ENCODE data around the gene IL34. TPM values are rescaled to one million over a fixed set of nuclear protein-coding genes. Genes with fewer than 3 reads are reported as not detected.

The IL34 gene
- total RNA-seq, 2 experiments from 2014 or later = not detected

DNA sequence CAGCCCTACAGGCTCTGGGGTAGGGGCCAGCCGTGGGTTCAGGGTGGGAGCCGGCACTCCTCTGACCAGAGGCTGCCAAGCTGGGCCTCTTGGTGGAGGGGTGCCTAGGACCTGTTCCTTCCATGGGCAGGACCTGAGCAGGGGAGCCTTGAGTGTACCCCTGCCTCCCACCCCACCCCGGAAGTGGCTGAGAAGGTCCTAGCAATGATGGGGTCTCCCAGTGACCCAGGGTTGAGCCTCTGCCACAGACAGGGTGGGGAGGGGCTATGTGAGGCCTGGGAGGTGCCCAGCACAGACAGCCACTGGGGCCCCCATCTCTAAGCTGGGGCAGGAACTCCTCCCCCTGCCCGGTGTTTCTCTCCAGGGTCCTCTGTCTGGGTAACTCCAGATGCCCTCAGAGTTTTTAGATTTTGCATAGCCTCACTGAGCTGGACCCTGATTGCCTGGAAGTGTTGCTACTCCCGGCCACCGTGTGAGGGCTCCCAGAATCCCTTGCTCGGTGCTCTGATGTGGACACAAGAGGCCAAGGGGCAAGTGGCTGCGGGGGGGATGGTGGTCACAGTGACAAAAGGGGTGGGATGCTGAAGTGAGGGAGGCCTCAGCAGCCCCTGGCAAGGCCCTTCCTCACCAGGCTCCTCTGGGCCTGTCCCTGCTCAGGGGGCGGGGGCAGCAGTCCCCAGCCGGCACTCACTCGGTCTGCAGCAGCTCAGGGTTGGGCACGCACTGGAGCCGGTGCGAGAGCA, 45.9 kb downstream of the IL34 start:
- intact Hi-C loops (cut with micrococcal nuclease; ENCODE audit: unreplicated experiment) = no loop called here
- POLR2A ChIA-PET = no interaction called here
- TF ChIP-seq, protein P1, sequence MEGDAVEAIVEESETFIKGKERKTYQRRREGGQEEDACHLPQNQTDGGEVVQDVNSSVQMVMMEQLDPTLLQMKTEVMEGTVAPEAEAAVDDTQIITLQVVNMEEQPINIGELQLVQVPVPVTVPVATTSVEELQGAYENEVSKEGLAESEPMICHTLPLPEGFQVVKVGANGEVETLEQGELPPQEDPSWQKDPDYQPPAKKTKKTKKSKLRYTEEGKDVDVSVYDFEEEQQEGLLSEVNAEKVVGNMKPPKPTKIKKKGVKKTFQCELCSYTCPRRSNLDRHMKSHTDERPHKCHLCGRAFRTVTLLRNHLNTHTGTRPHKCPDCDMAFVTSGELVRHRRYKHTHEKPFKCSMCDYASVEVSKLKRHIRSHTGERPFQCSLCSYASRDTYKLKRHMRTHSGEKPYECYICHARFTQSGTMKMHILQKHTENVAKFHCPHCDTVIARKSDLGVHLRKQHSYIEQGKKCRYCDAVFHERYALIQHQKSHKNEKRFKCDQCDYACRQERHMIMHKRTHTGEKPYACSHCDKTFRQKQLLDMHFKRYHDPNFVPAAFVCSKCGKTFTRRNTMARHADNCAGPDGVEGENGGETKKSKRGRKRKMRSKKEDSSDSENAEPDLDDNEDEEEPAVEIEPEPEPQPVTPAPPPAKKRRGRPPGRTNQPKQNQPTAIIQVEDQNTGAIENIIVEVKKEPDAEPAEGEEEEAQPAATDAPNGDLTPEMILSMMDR (conservative IDR thresholded peaks at IDR 0.05; ENCODE audit: low read length) = no peak
- TF ChIP-seq EZH2phosphoT487 (IDR thresholded peaks at IDR 0.05; ENCODE audit: borderline replicate concordance, low read depth, low read length) = no peak
- no peaks in the 10 kb centered on the region for H3K9me3 ChIP-seq (ENCODE audit: low read length)
- H3K4me1 ChIP-seq (ENCODE audit: insufficient read depth, low read length, poor library complexity, severe bottlenecking) = peaks cover 6% of the 10 kb centered on the region
- H3K36me3 ChIP-seq (ENCODE audit: insufficient read depth, low read length) = no peaks in the 10 kb centered on the region; the same call in 1 of the 2 replicates
- BruUV-seq (replicated peaks) = no TSS peak
- no peak overlapping the region for H2AFZ ChIP-seq (ENCODE audit: low read length)
- no peaks in the 10 kb centered on the region for H3K9me2 ChIP-seq (ENCODE audit: insufficient read depth, low read length)
- CTCF ChIA-PET (ENCODE audit: unreplicated experiment) = no interaction called here
- DNase-seq (ENCODE audit: low spot score) = no peak
- no peak overlapping the region for H3K4me3 ChIP-seq (ENCODE audit: low read depth, low read length, poor library complexity, severe bottlenecking)
- no peak overlapping the region for H3K4me2 ChIP-seq (ENCODE audit: low read length)
- H4K20me1 ChIP-seq (ENCODE audit: insufficient read depth, low read length) = no peaks in the 10 kb centered on the region
- no peaks in the 10 kb centered on the region for H3K79me2 ChIP-seq (ENCODE audit: insufficient read depth, low read depth, low read length)
- H3K27ac ChIP-seq (ENCODE audit: low read depth, low read length, poor library complexity, severe bottlenecking) = no peak overlapping the region

DNA sequence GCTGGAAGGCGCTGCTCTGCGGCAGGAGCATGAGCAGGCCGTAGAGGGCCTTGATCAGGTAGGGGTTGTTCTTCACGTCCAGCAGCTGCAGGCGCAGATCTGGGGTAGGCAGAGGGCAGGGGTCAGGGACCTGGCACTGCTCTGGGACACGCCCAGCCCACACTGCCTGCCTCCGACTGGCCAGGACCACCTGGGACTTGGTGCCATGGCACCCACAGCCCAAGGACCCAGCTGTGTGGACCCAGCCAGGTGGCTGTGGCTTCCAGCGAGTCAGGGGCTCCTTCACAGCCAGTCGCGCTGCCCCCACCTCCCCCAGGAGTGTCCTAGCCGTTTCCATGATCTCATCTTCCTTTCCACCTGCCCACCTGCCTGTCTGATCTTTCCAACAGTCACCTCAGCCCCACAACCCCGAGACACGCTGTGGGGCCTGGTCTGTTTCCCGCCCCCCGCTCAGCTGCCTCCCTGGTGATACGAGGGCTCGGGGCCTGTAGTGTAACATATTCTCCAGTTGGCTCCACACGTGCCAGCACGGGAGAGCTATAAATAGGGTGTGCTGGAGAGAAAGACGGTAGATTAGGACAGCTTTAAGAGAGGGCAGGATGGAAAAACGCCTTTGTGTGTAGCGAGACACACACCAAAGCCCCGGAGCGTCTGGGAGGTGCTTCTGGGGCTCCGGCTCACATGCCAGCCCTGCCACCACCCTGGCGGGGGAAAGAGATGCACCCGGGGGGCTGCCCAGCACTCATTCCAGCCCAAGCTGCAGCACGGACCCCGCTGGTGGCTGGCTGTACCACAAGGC, 46.7 kb downstream of the IL34 start:
- Histone ChIP-seq H3K27ac (ENCODE audit: low read depth, low read length, poor library complexity, severe bottlenecking) (no peak overlapping the region), H3K79me2 (ENCODE audit: insufficient read depth, low read depth, low read length) (no peaks in the 10 kb centered on the region), H2AFZ (ENCODE audit: low read length) (no peak overlapping the region), H3K36me3 (ENCODE audit: insufficient read depth, low read length) (peaks cover 3% of the 10 kb centered on the region; the same call in 1 of the 2 replicates), H3K9me3 (ENCODE audit: low read length) (no peaks in the 10 kb centered on the region), H3K4me3 (ENCODE audit: low read depth, low read length, poor library complexity, severe bottlenecking) (no peak overlapping the region), H3K4me2 (ENCODE audit: low read length) (no peak overlapping the region), H4K20me1 (ENCODE audit: insufficient read depth, low read length) (no peaks in the 10 kb centered on the region), H3K9me2 (ENCODE audit: insufficient read depth, low read length) (no peaks in the 10 kb centered on the region), H3K4me1 (ENCODE audit: insufficient read depth, low read length, poor library complexity, severe bottlenecking) (peaks cover 6% of the 10 kb centered on the region)
- intact Hi-C loops (cut with micrococcal nuclease; ENCODE audit: unreplicated experiment) = no loop called here
- POLR2A ChIA-PET = no interaction called here
- CTCF ChIA-PET (ENCODE audit: unreplicated experiment) = no interaction called here
- DNase-seq (ENCODE audit: low spot score) = no peak
- BruUV-seq (replicated peaks) = no TSS peak
- TF ChIP-seq, protein P1 (conservative IDR thresholded peaks at IDR 0.05; ENCODE audit: low read length) = no peak

Measured in OCI-LY7 (cell line).